Muscle of arm (tissue), 12 donors: ENCODE data around the gene FRMD4B. TPM values are rescaled to one million over a fixed set of nuclear protein-coding genes. Genes with fewer than 3 reads are reported as not detected.

Experiments
- DNase-seq: peaks from one replicate; pipeline ENCODE4 v3.0.0-alpha.2; 2013
- polyA plus RNA-seq, 12 donors: library from polyadenylated mRNA; unstranded; fragments of 120-200 nt; gene quantifications; one replicate each; pipeline ENCODE4 v1.2.1, GENCODE V29; 2013; ENCODE audit not compliant: insufficient read length in 12 of 12

FRMD4B gene
- polyA plus RNA-seq, 12 donors, result 12.1 to 29.8 (median 17.8) TPM; not detected in 1

DNA sequence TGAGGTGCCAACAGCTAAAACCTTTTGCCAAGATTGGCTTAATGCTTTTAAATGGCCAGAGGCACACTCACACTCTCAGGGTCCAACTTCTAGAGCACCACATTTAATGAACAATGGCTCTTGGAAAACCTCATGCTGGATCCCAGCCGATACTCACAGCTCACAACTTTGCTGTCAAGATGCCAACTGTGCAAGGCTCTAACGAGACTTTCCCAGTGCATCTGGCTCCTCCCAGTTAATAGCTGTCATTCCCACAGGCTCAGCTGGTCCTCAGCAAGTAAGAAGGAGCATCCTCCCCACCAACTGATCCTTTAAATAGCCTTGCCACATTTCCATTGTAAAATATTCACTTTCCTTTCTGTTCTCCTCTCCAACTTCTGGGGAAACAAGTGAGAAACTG is 20.3 kb upstream of the FRMD4B start:
- no peak for DNase-seq

DNA sequence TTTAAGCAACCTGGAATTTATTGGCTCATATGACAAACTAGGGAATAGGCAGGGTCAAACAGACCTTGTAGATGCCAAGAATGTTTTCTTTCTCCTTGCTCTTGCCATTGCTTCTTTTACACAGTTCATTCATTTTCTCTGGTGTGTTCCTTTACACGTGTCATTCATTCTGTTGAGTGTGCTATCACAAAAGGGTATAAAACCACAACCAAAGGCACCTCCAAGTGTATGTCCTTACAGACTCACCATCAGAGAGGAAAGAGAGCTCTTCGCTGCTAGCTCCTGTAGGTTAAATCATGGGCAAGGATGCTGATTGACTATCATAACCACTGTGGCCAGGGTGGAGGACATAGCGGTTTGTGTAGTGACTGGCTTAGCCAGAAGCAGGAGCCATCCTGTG is 19.2 kb upstream of the FRMD4B start:
- no peak for DNase-seq

GRCh38 chr3:69403454-69403853 is 17.6 kb upstream of the FRMD4B start:
- no peak for DNase-seq

DNA sequence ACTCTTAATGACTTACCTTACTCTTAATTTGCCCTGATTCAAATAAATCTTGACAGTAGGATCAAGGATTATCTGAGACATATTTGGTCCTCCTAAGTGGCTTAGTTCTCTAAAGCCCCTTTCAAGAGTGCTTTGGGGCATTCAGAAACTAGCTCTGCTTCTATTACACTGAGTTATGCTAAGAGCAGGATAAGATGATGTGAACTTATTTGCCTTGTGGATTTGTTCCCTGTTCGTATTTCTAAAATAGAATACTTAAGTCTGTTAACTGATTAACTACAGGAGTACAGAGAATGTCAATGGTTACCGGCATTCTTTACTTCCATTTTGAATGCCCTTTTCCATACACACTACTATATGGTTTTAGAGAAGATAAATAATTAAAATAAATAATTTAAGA is 14.8 kb upstream of the FRMD4B start:
- DNase-seq, result no peak

GRCh38 chr3:69392850-69393249 is 7.0 kb upstream of the FRMD4B start:
- DNase-seq, result no peak

- no peak for DNase-seq
These were observed 6.5 kb upstream of the FRMD4B start for GRCh38 chr3:69392415-69392814.

- DNase-seq, result no peak
These were observed 5.7 kb upstream of the FRMD4B start for GRCh38 chr3:69391554-69391953.

- no peak for DNase-seq
These were observed 4.9 kb upstream of the FRMD4B start for GRCh38 chr3:69390771-69391170.

GRCh38 chr3:69389520-69390248 is 3.8 kb upstream of the FRMD4B start:
- DNase-seq, result no peak

DNA sequence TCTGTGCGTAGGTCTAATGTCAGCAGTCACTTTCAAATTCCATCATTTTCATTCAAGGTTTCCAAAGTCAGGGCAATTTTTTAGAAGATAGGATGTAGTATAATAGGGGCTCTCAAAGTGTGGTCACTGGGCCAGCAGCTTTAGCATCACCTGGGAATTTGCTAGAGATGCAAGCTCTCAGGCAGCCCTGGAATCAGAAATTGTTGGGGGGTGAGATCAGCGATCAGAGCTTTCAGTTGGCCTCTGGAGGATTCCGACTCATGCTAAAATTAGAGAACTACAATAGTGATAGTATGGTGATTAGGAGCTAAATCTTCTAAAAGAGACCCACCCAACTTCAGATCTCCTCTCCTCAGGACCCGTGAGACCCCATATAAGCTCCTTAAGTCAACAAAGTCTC is 2.4 kb upstream of the FRMD4B start:
- DNase-seq, result no peak

- DNase-seq, result no peak
These were observed 883 bp upstream of the FRMD4B start for GRCh38 chr3:69386556-69387385.

- no peak for DNase-seq
These were observed 665 bp downstream of the FRMD4B start for GRCh38 chr3:69385123-69385722.

GRCh38 chr3:69384326-69384725 is 1.6 kb downstream of the FRMD4B start:
- no peak for DNase-seq

DNA sequence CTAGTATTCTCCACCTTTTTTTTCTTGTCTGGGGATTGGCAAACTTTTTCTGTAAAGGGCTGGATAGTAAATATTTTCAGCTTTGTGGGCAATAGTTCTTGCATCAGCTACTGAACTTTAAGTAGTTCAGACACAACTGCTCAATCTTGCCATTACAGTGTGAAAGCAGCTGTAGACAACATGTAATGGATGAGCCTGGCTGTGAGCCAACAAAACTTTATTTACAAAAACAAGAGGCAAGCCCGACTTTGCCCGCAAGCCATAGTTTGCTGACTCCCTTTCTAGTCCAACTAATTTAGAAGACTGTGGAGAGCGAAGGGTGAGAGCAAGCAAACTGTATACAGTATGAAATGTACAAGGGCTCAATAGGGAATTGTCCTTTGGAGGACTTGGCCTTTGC is 6.2 kb downstream of the FRMD4B start:
- DNase-seq, result no peak

GRCh38 chr3:69378112-69378802 is 7.6 kb downstream of the FRMD4B start:
- DNase-seq, result no peak

- no peak for DNase-seq
These were observed 8.6 kb downstream of the FRMD4B start for GRCh38 chr3:69377262-69377661.

DNA sequence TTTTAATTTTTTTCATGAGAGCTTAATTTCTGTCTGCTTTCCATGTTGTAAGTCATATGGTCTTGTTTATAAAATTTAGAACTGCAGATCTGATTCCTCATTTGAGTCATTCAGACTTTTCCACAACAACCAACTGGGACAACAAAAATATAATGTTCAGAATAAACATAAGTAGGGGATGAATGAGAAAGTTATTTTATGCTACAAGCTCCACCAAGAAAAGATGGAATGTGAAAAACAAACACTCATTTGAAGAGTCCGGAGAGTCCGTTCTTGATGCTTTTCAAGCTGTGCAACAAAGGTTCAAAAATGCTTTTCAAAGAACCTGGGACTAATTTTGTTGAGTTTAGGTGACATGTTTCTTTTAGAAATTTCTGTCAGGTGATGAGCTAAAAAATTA is 9.2 kb downstream of the FRMD4B start:
- no peak for DNase-seq

DNA sequence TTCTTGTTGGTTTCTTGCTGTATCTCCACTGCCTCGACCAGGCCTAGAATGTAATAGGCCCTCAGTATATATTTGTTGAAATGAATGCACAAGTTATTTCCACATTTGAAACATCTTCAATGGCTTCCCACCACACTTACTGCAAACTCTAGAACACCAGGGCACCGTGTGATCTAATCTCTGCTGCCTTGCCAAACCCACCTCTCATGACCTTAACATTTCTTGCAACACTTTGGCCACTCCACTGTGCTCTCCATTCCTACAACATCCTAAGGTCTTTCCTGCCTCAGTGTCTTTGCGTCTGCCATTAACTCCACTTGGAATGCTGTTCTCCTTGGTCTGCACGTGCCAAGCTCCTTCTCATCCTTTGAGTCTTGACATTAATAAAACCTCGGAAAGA is 14.1 kb downstream of the FRMD4B start:
- DNase-seq, result no peak

DNA sequence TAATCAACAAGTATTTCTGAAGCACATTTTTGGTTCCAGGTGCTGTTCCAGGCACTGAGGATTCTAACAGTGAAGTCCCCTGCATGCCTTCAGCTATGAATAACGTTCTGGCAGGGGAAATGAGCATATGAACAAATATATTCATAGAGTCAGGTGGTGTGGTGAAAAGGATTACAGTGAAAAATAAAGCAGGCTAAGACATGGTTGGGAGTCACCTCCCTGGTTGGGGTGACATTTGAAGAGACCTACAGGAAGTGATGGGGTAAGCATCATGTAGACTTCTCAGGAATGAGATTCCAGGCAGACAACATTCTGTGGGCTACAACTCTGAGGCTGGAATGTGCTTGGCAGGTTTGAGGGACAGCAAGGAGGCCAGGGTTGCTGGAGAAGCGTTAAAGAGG is 15.0 kb downstream of the FRMD4B start:
- DNase-seq, result no peak

- DNase-seq, result no peak
These were observed 15.6 kb downstream of the FRMD4B start for GRCh38 chr3:69370156-69370883.

- no peak for DNase-seq
These were observed 17.7 kb downstream of the FRMD4B start for GRCh38 chr3:69368129-69368741.
